Stimulated activated CD4-positive, alpha-beta T cell treated with anti-CD3 and anti-CD28 coated beads, Interleukin-15, amount 100 ng/mL, for 48 hours (primary cell): Measurements from ENCODE around the gene ANAPC2.

Experiments
- DNase-seq, 2 donors: peaks; one replicate each; pipeline ENCODE4 v3.0.0-alpha.2; 2020; ENCODE audit warnings: low read depth in 2 of 2

ANAPC2 gene

GRCh38 chr9:137192859-137193258 lies 4.5 kb upstream of the ANAPC2 start:
- DNase-seq: no peak

- DNase-seq: no peak
These were observed 4.1 kb upstream of the ANAPC2 start for GRCh38 chr9:137192448-137192780.

- DNase-seq: no peak
These were observed 3.5 kb upstream of the ANAPC2 start for GRCh38 chr9:137191691-137192447.

- no peak for DNase-seq
These were observed 2.9 kb upstream of the ANAPC2 start for GRCh38 chr9:137191245-137191644.

- no peak for DNase-seq
These were observed 2.0 kb upstream of the ANAPC2 start for GRCh38 chr9:137190315-137190856.

GRCh38 chr9:137189297-137190295 lies 1.2 kb upstream of the ANAPC2 start:
- no peak for DNase-seq

- DNase-seq: no peak
These were observed 272 bp downstream of the ANAPC2 start for GRCh38 chr9:137188086-137188489.

- DNase-seq: no peak
These were observed 974 bp downstream of the ANAPC2 start for GRCh38 chr9:137187386-137187785.

- no peak for DNase-seq
These were observed 2.0 kb downstream of the ANAPC2 start for GRCh38 chr9:137186385-137186784.

GRCh38 chr9:137185921-137186320 lies 2.4 kb downstream of the ANAPC2 start:
- DNase-seq: no peak

GRCh38 chr9:137184881-137185660 lies 3.3 kb downstream of the ANAPC2 start:
- DNase-seq: no peak

- DNase-seq: no peak
These were observed 4.3 kb downstream of the ANAPC2 start for GRCh38 chr9:137183980-137184595.

GRCh38 chr9:137182836-137183235 lies 5.5 kb downstream of the ANAPC2 start:
- no peak for DNase-seq

GRCh38 chr9:137181680-137182079 lies 6.7 kb downstream of the ANAPC2 start:
- DNase-seq: no peak

- no peak for DNase-seq
These were observed 7.9 kb downstream of the ANAPC2 start for GRCh38 chr9:137180491-137180890.

- no peak for DNase-seq
These were observed 8.6 kb downstream of the ANAPC2 start for GRCh38 chr9:137179761-137180160.

GRCh38 chr9:137178939-137179630 lies 9.3 kb downstream of the ANAPC2 start:
- DNase-seq: no peak

GRCh38 chr9:137178201-137178938 lies 10.0 kb downstream of the ANAPC2 start:
- no peak for DNase-seq

- DNase-seq: no peak
These were observed 11.8 kb downstream of the ANAPC2 start for GRCh38 chr9:137176302-137177182.
